Suprapubic skin (tissue), 4 donors: ENCODE data around the gene PLIN4.

Source experiments
- CTCF ChIP-seq, 2 donors: fragments of 200-600 bp in 1 of 2; fragments of 450-650 bp in 1 of 2; sonication (generic) in 1 of 2; IDR thresholded peaks; one replicate each; pipeline ENCODE4 v1.5.1; 2016 to 2019; ENCODE audit warnings: antibody characterized with exemption in 2 of 2, mild to moderate bottlenecking in 1 of 2, moderate library complexity in 1 of 2
- EP300 ChIP-seq: sonication (generic); formaldehyde crosslinking; IDR thresholded peaks from one replicate; pipeline ENCODE4 v1.6.1; 2017; ENCODE audit warnings: antibody characterized with exemption
- POLR2A ChIP-seq, 2 donors: fragments of 450-650 bp; IDR thresholded peaks; one replicate each; pipeline ENCODE4 v1.6.1; 2017; ENCODE audit warnings: antibody characterized with exemption in 2 of 2, mild to moderate bottlenecking in 2 of 2, moderate library complexity in 2 of 2
- POLR2AphosphoS5 ChIP-seq, 3 donors: sonication (generic); formaldehyde crosslinking; IDR thresholded peaks; one replicate each; pipeline ENCODE4 v1.6.1; 2017; ENCODE audit warnings: antibody characterized with exemption in 3 of 3

GRCh38 chr19:4556597-4557127 is 38.4 kb upstream of the PLIN4 start:
- TF ChIP-seq CTCF (IDR thresholded peaks at IDR 0.05) = no peak
- no peak for TF ChIP-seq EP300
- TF ChIP-seq POLR2AphosphoS5 (IDR thresholded peaks at IDR 0.05) = no peak
- no peak for TF ChIP-seq POLR2A (IDR thresholded peaks at IDR 0.05)
